Dermis microvascular lymphatic vessel endothelial cell (primary cell): ENCODE results near the gene RHOBTB3. TPM values are rescaled to one million over a fixed set of nuclear protein-coding genes. Genes with fewer than 3 reads are reported as not detected.

Experiments
- DNase-seq, 2 donors: peaks; one replicate each; pipeline versions ENCODE4 v3.0.0 to v3.0.0-alpha.2; 2010; ENCODE audit warnings: low read depth in 2 of 2
- total RNA-seq: library from RNA; depleted of rRNA; stranded (reverse); fragments of >200 nt; gene quantifications from 2 replicates; pipeline ENCODE4 v1.2.1, GENCODE V29; 2014

RHOBTB3 gene
- total RNA-seq, 1 donor from 2014 or later: 35.0 TPM

DNA sequence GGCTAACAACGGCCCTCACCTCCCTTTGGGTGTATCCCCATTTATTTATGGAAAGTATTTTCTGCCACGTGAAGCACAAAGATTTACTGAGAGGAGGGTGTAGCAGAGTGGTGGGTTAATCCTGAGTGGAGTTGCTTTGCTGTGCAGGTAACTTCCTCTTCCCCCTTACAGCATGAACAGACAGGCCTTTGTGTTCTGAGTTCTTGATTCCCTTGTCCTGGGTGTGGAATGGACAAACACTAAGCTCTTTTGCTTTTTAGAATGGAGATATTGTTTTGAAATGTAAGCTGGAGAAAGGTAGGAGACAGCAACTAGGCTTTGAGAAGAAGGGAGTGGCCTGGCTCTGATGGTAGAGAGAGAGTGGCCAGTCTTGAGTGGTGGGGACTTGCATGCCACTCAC, 108.5 kb downstream of the RHOBTB3 start:
- no peak for DNase-seq

DNA sequence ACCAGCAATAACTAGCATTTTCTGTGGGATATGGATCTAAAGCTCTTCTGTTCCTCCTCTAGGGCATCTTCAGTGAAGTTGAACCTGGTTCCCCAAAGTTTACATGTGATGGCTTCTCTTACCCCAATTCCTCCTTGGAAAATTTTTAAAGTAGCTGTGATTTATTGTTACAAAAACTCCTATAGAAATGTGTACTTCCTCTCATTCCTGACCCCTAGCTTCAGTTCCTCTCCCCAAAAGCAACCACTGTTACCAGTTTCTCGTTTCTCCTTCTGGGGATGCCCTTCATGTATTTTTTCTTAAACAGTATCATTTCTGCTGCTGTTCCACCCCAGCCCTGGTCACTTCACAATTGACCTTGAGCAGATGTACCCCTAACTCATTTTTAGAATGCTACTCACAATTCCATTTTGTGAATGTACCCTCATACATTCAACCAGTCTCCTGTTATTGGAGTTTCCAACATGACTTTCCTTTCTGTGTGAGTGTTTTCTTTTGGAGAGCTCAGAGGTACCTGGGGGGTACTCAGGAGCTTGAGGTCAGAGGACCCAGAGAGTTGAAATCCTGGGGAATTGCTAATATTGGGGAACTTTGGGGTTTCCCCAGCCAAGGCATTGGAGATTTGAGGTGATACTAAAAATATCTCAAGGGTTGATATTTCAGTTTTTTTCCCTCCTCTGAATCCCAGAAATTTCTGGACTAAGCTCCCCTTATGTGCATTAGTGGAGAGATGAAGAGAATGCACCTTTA, 110.0 kb downstream of the RHOBTB3 start:
- DNase-seq: no peak

DNA sequence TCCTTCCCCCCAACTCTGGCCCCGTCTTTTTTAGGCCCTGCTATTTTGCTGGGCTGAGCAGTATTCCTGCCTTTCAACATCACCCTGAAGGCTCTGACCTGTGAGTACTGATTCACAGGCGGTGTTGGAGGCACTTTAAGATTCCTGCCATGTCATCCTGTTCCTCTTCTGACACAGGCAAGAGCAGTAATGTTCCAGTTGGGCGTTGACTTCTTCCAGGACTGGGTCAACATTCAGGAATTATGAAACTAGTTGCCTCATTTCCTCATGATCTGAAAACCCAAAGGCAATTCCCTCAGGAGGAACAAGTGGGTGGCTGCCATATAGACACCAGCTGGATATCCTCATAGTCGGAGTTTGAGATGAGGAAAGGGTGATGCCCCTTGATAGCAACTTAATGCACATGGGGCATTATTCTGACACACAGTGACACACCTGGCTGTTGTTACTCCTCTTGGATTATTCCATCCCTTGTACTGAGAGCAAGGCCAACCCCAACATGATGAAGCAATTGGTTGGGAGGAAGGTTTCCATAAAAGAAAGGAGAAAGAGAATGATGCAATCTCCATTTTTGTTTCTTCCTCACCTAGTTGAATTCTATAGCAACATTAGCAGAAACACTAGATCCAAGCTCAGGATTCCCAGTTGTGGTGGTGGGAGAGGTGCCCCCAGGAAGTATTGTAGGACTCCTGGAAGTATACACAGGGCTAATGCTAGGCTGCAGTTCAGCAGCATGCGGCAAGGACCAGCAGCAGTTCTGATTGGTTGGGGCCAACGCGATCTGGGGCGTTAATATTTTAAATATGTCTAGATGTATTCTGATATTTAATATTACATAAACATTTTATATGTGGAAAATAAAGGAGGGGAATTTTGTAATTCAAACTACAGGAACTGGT, 111.0 kb downstream of the RHOBTB3 start:
- DNase-seq: peak in 1 of 2 donors; percentile 19

DNA sequence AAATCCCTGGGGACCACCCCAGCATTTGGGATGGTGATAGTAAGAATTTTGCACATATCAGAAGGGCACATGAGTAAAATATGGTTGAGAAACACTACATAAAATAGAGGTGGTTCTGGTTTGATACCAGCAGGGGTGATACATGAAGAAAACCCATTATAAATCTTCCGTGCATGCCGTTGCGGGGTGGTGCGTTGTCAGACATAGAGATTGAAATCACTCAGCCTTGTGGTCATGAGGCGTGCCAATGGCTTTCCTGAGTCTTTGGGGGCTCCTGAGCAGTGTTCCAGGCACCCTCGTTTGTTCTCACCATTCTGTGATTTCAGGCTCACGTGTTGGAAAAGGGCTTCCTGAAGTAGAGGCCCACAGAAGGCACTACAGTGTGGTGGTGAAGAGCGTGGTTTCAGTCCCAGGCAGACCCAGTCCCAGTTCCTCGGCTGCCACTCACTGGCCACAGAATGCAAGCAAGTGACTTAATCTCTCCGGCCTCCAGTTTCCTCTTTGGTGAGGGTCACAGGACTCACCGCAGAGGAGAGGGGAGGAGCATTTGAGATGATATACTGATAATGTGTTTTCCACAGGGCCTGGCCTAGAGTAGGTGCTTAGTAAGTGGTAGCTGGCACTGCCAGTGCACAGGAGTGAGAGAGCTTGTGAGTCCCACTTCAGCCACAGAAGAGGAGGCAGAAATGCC, 111.9 kb downstream of the RHOBTB3 start:
- peak in 1 of 2 donors; percentile 77 for DNase-seq

DNA sequence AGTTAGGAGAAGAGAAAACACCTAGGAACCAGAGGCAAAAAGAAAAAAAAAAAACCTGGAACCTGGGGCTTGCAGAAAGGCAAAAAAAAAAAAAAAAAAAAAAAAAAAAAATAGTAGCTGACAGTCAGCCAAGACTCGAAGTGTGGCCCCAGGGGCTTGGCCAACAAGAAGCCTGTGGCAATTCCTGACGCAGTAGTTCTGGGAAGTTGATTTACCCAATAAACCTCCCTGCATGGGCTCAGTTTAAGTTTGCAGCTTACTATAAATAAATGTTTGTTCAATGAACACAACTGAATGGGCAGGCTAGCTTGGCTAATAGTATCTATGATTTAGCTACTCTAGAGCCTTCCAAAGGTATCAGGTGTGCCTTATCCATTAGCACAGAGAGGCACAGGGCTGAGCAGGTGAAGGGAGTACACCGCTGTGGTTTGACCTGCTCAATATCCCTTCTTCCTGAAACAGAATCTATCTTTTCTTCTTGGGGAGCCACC, 112.6 kb downstream of the RHOBTB3 start:
- no peak for DNase-seq

DNA sequence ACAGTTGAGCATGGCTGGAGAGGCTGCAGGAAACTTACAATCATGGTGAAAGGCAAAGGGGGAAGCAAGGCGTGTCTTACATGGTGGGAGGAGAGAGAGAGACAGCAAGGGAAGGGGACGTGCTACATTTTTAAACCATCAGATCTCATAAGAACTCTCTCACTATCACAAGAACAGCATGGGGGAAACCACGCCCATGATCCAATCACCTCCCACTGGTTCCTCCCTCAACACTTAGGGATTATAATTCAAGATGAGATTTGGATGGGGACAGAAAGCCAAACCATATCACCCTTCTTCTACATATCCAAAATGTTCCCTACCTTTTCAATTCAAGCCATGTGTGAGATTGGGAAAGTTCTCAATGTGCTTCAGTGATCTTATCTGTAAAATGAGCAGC, 114.3 kb downstream of the RHOBTB3 start:
- no peak for DNase-seq

Other genes with a start within 250 kb of the RHOBTB3 start
- 75.9 and 78.1 TPM in 2 replicates for gene SKIC3, start 176.4 kb upstream of the RHOBTB3 start, total RNA-seq
- 2.2 and 2.4 TPM in 2 replicates for gene ARSK, start 176.2 kb upstream of the RHOBTB3 start, total RNA-seq
- 0.13 TPM in 2 replicates for gene GPR150, start 111.2 kb upstream of the RHOBTB3 start, total RNA-seq
- gene RFESD, start 84.6 kb upstream of the RHOBTB3 start, total RNA-seq: 1.2 and 1.4 TPM in 2 replicates
- gene SPATA9, start 48.3 kb upstream of the RHOBTB3 start, total RNA-seq: 0.13 TPM in 1 of 2 replicates, not detected in the other
- 28.8 and 34.5 TPM in 2 replicates for gene GLRX, start 91.4 kb downstream of the RHOBTB3 start, total RNA-seq
- gene ELL2, start 230.5 kb downstream of the RHOBTB3 start, total RNA-seq: 8.0 and 12.1 TPM in 2 replicates